Epithelial cell of proximal tubule (primary cell): Measurements from ENCODE around the gene PON3. TPM values are rescaled to one million over a fixed set of nuclear protein-coding genes. Genes with fewer than 3 reads are reported as not detected.
"Not testable (repeated sequence)": the region's sequence is repeated elsewhere in the genome, so short reads cannot be mapped to it uniquely, and the experiment has no call there.

Experiments
- DNase-seq: peaks from one replicate; pipeline ENCODE4 v3.0.0-alpha.2; 2011; ENCODE audit warnings: low read depth
- H3K4me3 ChIP-seq: 2 replicates; pipeline ENCODE4 v1.5.1; 2011; ENCODE audit warnings: low read depth, mild to moderate bottlenecking, low read length
- total RNA-seq: library from RNA; depleted of rRNA; stranded (reverse); fragments of >200 nt; gene quantifications from 2 replicates; pipeline ENCODE4 v1.2.3, GENCODE V29; 2015
- TF ChIP-seq, protein P1 (sequence below): conservative IDR thresholded peaks from 2 replicates; pipeline ENCODE4 v1.5.1; 2012; ENCODE audit warnings: low read depth, mild to moderate bottlenecking, low read length

PON3 gene
- total RNA-seq, 1 donor from 2014 or later, result not detected

DNA sequence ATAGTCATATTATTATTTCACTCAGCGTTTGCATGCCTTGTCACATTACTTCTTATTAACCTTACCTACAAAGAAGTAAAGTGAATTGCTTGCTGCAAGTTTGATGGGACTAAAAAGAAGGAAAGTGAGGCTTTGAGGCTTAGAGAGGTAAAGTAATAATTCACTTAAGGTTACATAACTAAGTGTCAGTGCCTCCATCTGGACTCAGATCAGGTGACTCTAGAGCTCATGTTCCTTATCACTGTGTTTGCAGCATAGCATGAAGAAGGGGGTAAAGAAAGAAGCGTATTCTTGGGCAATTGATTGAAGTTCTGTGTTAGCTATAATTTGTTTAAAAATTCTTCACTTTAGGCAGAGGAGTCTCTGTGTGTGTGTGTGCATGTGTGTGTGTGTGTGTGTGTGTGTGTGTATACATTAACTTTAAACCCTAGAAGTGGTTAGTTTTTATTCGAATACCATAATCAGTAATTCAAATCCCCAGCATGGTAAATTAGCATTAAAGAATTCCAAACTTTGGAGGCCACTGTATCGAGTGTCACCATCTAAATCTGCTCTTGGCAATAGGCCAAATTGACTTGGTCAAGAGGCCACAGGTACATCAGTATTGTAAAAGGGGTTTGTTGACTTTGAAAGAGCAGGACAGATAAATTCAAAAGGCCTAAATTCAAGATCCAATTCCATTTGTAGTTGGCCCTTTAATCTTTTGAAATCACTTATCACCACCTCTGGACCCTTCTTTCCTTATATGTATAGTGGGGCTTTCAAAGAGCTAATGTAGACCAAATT, 2.2 kb upstream of the PON3 start:
- no peak for DNase-seq
- H3K4me3 ChIP-seq, result no peak overlapping the region

DNA sequence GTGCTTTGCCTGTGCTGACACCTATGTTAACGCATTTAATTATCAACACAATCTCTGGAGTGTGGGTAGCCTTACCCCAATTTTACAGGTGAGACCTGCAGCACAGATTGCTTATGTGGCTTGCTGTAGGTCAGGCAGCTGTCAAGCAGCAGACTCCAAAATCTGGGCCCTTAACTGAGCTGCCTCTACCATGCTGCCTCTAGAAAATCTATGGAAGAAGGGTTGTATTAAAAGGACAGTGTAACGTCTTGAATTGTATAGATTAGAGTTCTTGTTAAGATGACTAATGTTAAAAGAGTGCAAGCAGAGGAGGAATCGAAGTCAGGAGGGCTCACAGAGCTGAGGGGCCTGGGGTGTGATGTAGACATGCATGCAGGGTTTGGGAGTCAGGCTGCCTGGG, 1.2 kb upstream of the PON3 start:
- TF ChIP-seq, protein P1, sequence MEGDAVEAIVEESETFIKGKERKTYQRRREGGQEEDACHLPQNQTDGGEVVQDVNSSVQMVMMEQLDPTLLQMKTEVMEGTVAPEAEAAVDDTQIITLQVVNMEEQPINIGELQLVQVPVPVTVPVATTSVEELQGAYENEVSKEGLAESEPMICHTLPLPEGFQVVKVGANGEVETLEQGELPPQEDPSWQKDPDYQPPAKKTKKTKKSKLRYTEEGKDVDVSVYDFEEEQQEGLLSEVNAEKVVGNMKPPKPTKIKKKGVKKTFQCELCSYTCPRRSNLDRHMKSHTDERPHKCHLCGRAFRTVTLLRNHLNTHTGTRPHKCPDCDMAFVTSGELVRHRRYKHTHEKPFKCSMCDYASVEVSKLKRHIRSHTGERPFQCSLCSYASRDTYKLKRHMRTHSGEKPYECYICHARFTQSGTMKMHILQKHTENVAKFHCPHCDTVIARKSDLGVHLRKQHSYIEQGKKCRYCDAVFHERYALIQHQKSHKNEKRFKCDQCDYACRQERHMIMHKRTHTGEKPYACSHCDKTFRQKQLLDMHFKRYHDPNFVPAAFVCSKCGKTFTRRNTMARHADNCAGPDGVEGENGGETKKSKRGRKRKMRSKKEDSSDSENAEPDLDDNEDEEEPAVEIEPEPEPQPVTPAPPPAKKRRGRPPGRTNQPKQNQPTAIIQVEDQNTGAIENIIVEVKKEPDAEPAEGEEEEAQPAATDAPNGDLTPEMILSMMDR, result no peak
- DNase-seq, result no peak
- H3K4me3 ChIP-seq, result no peak overlapping the region

More for the DNA sequence above, 2.2 kb upstream of the PON3 start:
- TF ChIP-seq, protein P1, result no peak

DNA sequence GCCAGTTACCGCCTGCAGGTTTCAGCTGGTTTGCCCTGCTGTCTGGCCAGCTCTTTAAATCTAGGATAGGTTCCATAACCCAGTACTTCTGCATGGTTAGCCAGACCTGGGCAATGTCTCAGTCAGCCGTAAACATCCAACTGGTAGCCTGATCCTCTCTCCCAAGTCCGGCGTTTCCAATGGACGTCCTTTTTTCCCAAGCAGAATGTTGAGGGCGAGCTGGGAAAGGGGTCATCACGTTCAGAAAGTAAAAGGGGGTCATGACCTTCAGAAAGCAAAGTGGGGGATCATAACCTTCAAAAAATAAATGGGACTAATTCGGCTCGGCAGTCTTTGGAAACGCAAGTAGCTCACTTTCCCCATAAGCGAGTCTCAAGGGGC, 430 bp downstream of the PON3 start:
- DNase-seq, result no peak
- TF ChIP-seq, protein P1, result no peak
- no peak overlapping the region for H3K4me3 ChIP-seq

DNA sequence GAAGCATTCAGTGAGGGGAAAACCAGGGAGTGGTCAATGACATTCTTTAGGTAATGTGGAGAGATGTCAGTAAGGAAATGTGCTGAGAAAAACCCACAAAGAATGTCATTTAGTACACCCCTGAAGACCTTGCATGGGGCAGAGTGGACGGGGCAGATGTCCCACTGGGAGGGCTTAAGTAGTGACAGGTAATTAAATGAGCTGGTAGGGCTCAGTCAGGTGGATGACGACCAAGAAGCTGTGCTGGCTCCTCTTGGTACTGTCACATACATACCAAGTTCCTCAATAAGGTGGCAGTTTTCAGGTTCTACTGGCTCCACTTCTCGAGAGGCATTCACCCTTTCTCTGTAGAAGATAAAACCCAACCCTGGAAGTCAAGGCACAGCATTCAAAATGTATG, 1.8 kb downstream of the PON3 start:
- no peak for DNase-seq
- no peak overlapping the region for H3K4me3 ChIP-seq
- TF ChIP-seq, protein P1, result no peak

DNA sequence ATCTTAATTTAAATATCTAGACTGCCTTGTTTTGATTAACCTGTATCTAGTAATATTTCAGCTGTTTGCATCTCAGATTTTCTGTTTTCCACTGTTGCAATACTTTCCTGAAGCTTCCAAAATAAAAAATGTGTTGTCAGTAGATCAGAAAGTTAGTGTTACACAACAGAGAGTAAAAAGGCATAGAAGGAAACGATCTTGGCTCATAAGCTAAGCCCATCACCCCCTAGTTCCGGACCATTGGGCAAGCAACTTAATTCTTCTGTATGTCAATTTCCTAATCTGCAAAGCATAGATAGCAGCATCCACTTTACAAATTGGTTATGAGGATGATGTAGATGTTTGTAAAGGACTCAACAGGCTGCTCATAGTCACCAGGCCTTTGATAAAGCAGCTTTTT, 4.4 kb downstream of the PON3 start:
- DNase-seq, result no peak
- TF ChIP-seq, protein P1, result no peak
- H3K4me3 ChIP-seq, result no peak overlapping the region

DNA sequence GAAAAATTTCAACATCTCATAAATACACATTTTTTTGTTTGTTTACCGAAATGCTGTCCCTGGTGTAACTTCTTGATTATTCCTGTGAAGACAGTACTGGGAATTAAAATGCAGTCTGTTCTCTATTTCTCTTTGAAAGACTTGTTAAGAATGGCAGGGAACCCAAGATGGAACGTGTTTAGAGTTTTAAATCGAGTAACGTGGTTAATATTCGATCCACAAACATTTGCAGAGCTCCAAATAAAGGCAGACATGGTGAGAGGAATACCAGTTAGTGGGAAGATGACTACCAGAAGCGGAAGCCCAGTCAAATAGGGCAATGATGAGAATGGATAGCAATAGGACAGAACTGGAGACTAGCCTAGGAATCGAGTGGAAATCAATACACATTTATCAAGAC, 6.7 kb downstream of the PON3 start:
- TF ChIP-seq, protein P1, result no peak
- DNase-seq, result no peak
- no peak overlapping the region for H3K4me3 ChIP-seq

DNA sequence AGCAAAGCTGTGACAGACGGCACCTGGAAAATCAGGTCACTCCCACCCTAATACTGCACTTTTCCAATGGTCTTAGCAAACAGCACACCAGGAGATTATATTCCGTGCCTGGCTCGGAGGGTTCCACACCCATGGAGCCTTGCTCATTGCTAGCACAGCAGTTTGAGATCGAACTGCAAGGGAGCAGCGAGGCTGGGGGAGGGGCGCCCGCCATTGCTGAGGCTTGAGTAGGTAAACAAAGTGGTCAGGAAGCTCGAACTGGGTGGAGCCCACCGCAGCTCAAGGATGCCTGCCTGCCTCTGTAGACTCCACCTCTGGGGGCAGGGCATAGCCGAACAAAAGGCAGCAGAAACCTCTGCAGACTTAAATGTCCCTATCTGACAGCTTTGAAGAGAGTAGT, 16.7 kb downstream of the PON3 start:
- H3K4me3 ChIP-seq, DNase-seq: not testable (repeated sequence)
